B cell (primary cell): Measurements from ENCODE around the gene FLAD1.
A peak's percentile ranks its signal among the peaks of the same experiment; 100 is the strongest.

Experiments
- CTCF ChIP-seq: fragments of 200-600 bp; IDR thresholded peaks from one replicate; pipeline ENCODE4 v1.8.0; 2022; ENCODE audit warnings: antibody characterized with exemption, mild to moderate bottlenecking
- EZH2 ChIP-seq: IDR thresholded peaks from 2 replicates; pipeline ENCODE4 v1.6.1; 2012; ENCODE audit warnings: borderline replicate concordance, low read depth, mild to moderate bottlenecking, moderate library complexity, low read length; ENCODE audit not compliant: insufficient read depth, poor library complexity, severe bottlenecking

- peak; percentile 82 for TF ChIP-seq CTCF
- no peak for TF ChIP-seq EZH2
Observed at GRCh38 chr1:154961207-154962155, 21.7 kb upstream of the FLAD1 start, which contains the start of gene PYGO2.
